ENCODE results near the gene ACOX3. TPM values are rescaled to one million over a fixed set of nuclear protein-coding genes. Genes with fewer than 3 reads are reported as not detected.

Gene ACOX3
- total and polyA plus RNA-seq, 9 of the 15 experiments (the other 6 are each of a cell fraction or from before 2014, with no cell fraction given): 0.68 to 7.3 (median 3.7) TPM

GRCh38 chr4:8419222-8420041 is 21.1 kb downstream of the ACOX3 start (continued):
- peak; percentile 60 for TF ChIP-seq BHLHE40 (IDR thresholded peaks at IDR 0.05; ENCODE audit: low read length)
- no peak for TF ChIP-seq ZNF584 (CRISPR knock-in tag; IDR thresholded peaks at IDR 0.05; ENCODE audit: low read depth)
- TF ChIP-seq SMARCA4 (IDR thresholded peaks at IDR 0.05): peak; percentile 75
- TF ChIP-seq ZSCAN32 (CRISPR knock-in tag; IDR thresholded peaks at IDR 0.05): no peak
- no peak for TF ChIP-seq SP2 (IDR thresholded peaks at IDR 0.05; ENCODE audit: extremely low read depth, low read depth, low read length, poor library complexity, severe bottlenecking)
- no peak for TF ChIP-seq MCM7 (IDR thresholded peaks at IDR 0.05)
- TF ChIP-seq ZNF592 (IDR thresholded peaks at IDR 0.05): no peak
- TF ChIP-seq CREB5 (CRISPR knock-in tag; IDR thresholded peaks at IDR 0.05): no peak
- no peak for TF ChIP-seq ZNF3 (CRISPR knock-in tag; IDR thresholded peaks at IDR 0.05)
- TF ChIP-seq HDAC3 (IDR thresholded peaks at IDR 0.05; ENCODE audit: borderline replicate concordance, partially characterized antibody): no peak

Data from K562 (cell line).